MM.1S (cell line): ENCODE measurements around the gene RNF34.

Experiments
- DNase-seq: peaks from one replicate; pipeline ENCODE4 v3.0.0-alpha.2; 2015
- H2AFZ ChIP-seq: fragments of 300-600 bp; sonication (generic); 2 replicates; pipeline ENCODE4 v1.6.0; 2016; ENCODE audit warnings: antibody characterized with exemption, low read length
- H3F3A ChIP-seq: fragments of 300-600 bp; sonication (generic); 2 replicates; pipeline ENCODE4 v1.6.1; 2016; ENCODE audit warnings: mild to moderate bottlenecking, antibody characterized with exemption, low read length, moderate library complexity, mixed read lengths; ENCODE audit not compliant: insufficient read depth
- H3K27ac ChIP-seq: fragments of 300-600 bp; sonication (generic); 2 replicates; pipeline ENCODE4 v1.5.1; 2016; ENCODE audit warnings: mild to moderate bottlenecking, low read length
- H3K27me3 ChIP-seq: fragments of 300-600 bp; sonication (generic); replicated peaks from 2 replicates; pipeline ENCODE4 v1.6.0; 2016; ENCODE audit warnings: low read length; ENCODE audit not compliant: insufficient read depth
- H3K36me3 ChIP-seq: fragments of 300-600 bp; sonication (generic); replicated peaks from 2 replicates; pipeline ENCODE4 v1.6.1; 2016; ENCODE audit warnings: mild to moderate bottlenecking, low read length, mixed read lengths; ENCODE audit not compliant: insufficient read depth
- H3K4me1 ChIP-seq: fragments of 300-600 bp; sonication (generic); 2 replicates; pipeline ENCODE4 v1.6.1; 2016; ENCODE audit warnings: low read length, mixed read lengths
- H3K4me2 ChIP-seq: fragments of 300-600 bp; sonication (generic); 2 replicates; pipeline ENCODE4 v1.6.0; 2016; ENCODE audit warnings: low read depth, low read length
- H3K4me3 ChIP-seq: fragments of 300-600 bp; sonication (generic); 2 replicates; pipeline ENCODE4 v1.5.1; 2016; ENCODE audit warnings: low read length, mixed read lengths
- H3K79me2 ChIP-seq: fragments of 300-600 bp; sonication (generic); 2 replicates; pipeline ENCODE4 v1.6.1; 2016; ENCODE audit warnings: mixed run types, low read length, mixed read lengths
- H3K9ac ChIP-seq: fragments of 300-600 bp; sonication (generic); 2 replicates; pipeline ENCODE4 v1.6.1; 2016; ENCODE audit warnings: low read length, mixed read lengths
- H3K9me2 ChIP-seq: fragments of 300-600 bp; sonication (generic); replicated peaks from 2 replicates; pipeline ENCODE4 v1.6.1; 2016; ENCODE audit warnings: mild to moderate bottlenecking, low read length, mixed read lengths; ENCODE audit not compliant: insufficient read depth
- H3K9me3 ChIP-seq: fragments of 300-600 bp; sonication (generic); replicated peaks from 2 replicates; pipeline ENCODE4 v1.6.1; 2016; ENCODE audit warnings: mild to moderate bottlenecking, low read length, mixed read lengths; ENCODE audit not compliant: insufficient read depth
- H4K20me1 ChIP-seq: fragments of 300-600 bp; sonication (generic); 2 replicates; pipeline ENCODE4 v1.6.1; 2016; ENCODE audit warnings: mild to moderate bottlenecking, low read length, moderate library complexity, mixed read lengths; ENCODE audit not compliant: insufficient read depth
- CTCF ChIP-seq: fragments of 300-600 bp; sonication (generic); IDR thresholded peaks from 2 replicates; pipeline ENCODE4 v1.5.1; 2016; ENCODE audit warnings: antibody characterized with exemption, low read length, mixed read lengths
- EZH2 ChIP-seq: fragments of 300-600 bp; sonication (generic); optimal IDR thresholded peaks from 2 replicates; pipeline ENCODE3; 2017; ENCODE audit warnings: low read depth, mild to moderate bottlenecking, antibody characterized with exemption, low read length, mixed read lengths
- EZH2phosphoT487 ChIP-seq: fragments of 300-600 bp; sonication (generic); IDR thresholded peaks from 2 replicates; pipeline ENCODE4 v1.6.1; 2018; ENCODE audit warnings: antibody characterized with exemption, low read length

Gene RNF34

GRCh38 chr12:121454921-121455320 lies 55.0 kb downstream of the RNF34 start:
- Histone ChIP-seq H3K9me3 (no peaks in the 10 kb centered on the region), H3F3A (no peaks in the 10 kb centered on the region), H4K20me1 (no peaks in the 10 kb centered on the region), H3K36me3 (no peaks in the 10 kb centered on the region), H3K4me1 (peaks cover 5% of the 10 kb centered on the region; the same call in 1 of the 2 replicates), H3K9ac (no peak overlapping the region), H3K27me3 (no peaks in the 10 kb centered on the region), H3K9me2 (no peaks in the 10 kb centered on the region), H3K4me2 (no peak overlapping the region), H3K4me3 (no peak overlapping the region), H3K79me2 (peaks cover 39% of the 10 kb centered on the region), H2AFZ (no peak overlapping the region), H3K27ac (no peak overlapping the region)
- DNase-seq = no peak
- no peak for TF ChIP-seq EZH2
- no peak for TF ChIP-seq CTCF
- no peak for TF ChIP-seq EZH2phosphoT487

GRCh38 chr12:121455766-121456420 lies 56.0 kb downstream of the RNF34 start:
- Histone ChIP-seq H3K9me3 (no peaks in the 10 kb centered on the region), H3K79me2 (peaks cover 48% of the 10 kb centered on the region), H3K9me2 (no peaks in the 10 kb centered on the region), H3K36me3 (no peaks in the 10 kb centered on the region), H2AFZ (no peak overlapping the region), H4K20me1 (no peaks in the 10 kb centered on the region), H3K27me3 (no peaks in the 10 kb centered on the region), H3K9ac (no peak overlapping the region), H3K4me3 (no peak overlapping the region), H3K27ac (no peak overlapping the region), H3F3A (no peaks in the 10 kb centered on the region), H3K4me2 (no peak overlapping the region), H3K4me1 (peaks cover 5% of the 10 kb centered on the region; the same call in 1 of the 2 replicates)
- no peak for DNase-seq
- TF ChIP-seq CTCF (no peak), EZH2phosphoT487 (no peak), EZH2 (no peak)

GRCh38 chr12:121456551-121456950 lies 56.6 kb downstream of the RNF34 start:
- Histone ChIP-seq H3F3A (no peaks in the 10 kb centered on the region), H3K4me2 (no peak overlapping the region), H4K20me1 (no peaks in the 10 kb centered on the region), H3K4me3 (no peak overlapping the region), H3K79me2 (peaks cover 54% of the 10 kb centered on the region), H2AFZ (no peak overlapping the region), H3K9ac (no peak overlapping the region), H3K36me3 (no peaks in the 10 kb centered on the region), H3K27me3 (no peaks in the 10 kb centered on the region), H3K27ac (no peak overlapping the region), H3K4me1 (peaks cover 5% of the 10 kb centered on the region; the same call in 1 of the 2 replicates), H3K9me2 (no peaks in the 10 kb centered on the region), H3K9me3 (no peaks in the 10 kb centered on the region)
- DNase-seq = no peak
- TF ChIP-seq EZH2phosphoT487 (no peak), EZH2 (no peak), CTCF (no peak)
